Suprapubic skin (tissue), 3 donors: ENCODE measurements around the gene METTL21A.

ENCODE experiments used
- EP300 ChIP-seq: sonication (generic); formaldehyde crosslinking; IDR thresholded peaks from one replicate; pipeline ENCODE4 v1.6.1; 2017; ENCODE audit warnings: antibody characterized with exemption
- TF ChIP-seq, protein P1 (sequence below), 2 donors: fragments of 200-600 bp in 1 of 2; fragments of 450-650 bp in 1 of 2; sonication (generic) in 1 of 2; IDR thresholded peaks; one replicate each; pipeline ENCODE4 v1.5.1; 2016 to 2019; ENCODE audit warnings: antibody characterized with exemption in 2 of 2, mild to moderate bottlenecking in 1 of 2, moderate library complexity in 1 of 2

DNA sequence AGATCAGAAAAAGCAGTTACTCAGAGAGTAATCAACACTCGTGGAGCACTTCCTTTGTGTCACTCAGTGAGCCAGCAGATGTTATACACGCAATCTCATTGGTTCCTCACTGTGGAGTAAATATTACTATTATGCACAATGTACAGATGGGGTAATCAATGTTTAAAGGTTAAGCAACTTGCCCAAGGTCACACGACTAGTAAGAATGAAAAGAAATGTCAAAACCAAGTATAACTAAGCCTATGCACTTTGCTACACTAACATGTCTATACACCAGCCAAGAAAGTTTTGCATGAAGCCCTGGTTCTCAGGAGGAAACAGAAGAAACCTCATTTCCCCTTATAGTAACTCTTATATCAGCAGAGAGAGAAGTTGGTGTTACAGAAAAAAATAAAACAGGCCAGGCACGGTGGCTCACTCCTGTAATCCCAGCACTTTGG, 5.4 kb downstream of the METTL21A start:
- TF ChIP-seq EP300: no peak
- TF ChIP-seq, protein P1, sequence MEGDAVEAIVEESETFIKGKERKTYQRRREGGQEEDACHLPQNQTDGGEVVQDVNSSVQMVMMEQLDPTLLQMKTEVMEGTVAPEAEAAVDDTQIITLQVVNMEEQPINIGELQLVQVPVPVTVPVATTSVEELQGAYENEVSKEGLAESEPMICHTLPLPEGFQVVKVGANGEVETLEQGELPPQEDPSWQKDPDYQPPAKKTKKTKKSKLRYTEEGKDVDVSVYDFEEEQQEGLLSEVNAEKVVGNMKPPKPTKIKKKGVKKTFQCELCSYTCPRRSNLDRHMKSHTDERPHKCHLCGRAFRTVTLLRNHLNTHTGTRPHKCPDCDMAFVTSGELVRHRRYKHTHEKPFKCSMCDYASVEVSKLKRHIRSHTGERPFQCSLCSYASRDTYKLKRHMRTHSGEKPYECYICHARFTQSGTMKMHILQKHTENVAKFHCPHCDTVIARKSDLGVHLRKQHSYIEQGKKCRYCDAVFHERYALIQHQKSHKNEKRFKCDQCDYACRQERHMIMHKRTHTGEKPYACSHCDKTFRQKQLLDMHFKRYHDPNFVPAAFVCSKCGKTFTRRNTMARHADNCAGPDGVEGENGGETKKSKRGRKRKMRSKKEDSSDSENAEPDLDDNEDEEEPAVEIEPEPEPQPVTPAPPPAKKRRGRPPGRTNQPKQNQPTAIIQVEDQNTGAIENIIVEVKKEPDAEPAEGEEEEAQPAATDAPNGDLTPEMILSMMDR (IDR thresholded peaks at IDR 0.05): no peak
